Neuronal stem cell (in vitro differentiated cells): ENCODE results near the gene RRBP1.

Source experiments
- DNase-seq: peaks from one replicate; pipeline ENCODE4 v3.0.0-alpha.2; 2013; ENCODE audit warnings: low spot score
- H2AFZ ChIP-seq: one replicate; pipeline ENCODE4 v1.6.1; 2013; ENCODE audit warnings: mild to moderate bottlenecking, low read length, inconsistent platforms
- H2AK5ac ChIP-seq: 2 replicates; pipeline ENCODE4 v1.6.1; 2013; ENCODE audit warnings: low read depth, mild to moderate bottlenecking, inconsistent platforms, low read length, moderate library complexity, mixed read lengths
- H2BK120ac ChIP-seq: 2 replicates; pipeline ENCODE4 v1.6.1; 2013; ENCODE audit warnings: low read depth, mild to moderate bottlenecking, inconsistent platforms, low read length, moderate library complexity, mixed read lengths
- H2BK12ac ChIP-seq: one replicate; pipeline ENCODE4 v1.6.1; 2013; ENCODE audit warnings: low read length, inconsistent platforms
- H2BK15ac ChIP-seq: 2 replicates; pipeline ENCODE4 v1.6.1; 2013; ENCODE audit warnings: mild to moderate bottlenecking, low read length, inconsistent platforms, mixed read lengths
- H2BK5ac ChIP-seq: one replicate; pipeline ENCODE4 v1.6.1; 2013; ENCODE audit warnings: inconsistent platforms, mild to moderate bottlenecking, low read length, moderate library complexity
- H3K14ac ChIP-seq: one replicate; pipeline ENCODE4 v1.6.1; 2013; ENCODE audit warnings: low read length, inconsistent platforms
- H3K18ac ChIP-seq: 2 replicates; pipeline ENCODE4 v1.6.1; 2013; ENCODE audit warnings: low read length, inconsistent platforms
- H3K23ac ChIP-seq: 2 replicates; pipeline ENCODE4 v1.6.1; 2013; ENCODE audit warnings: low read depth, mild to moderate bottlenecking, mixed read lengths, low read length, inconsistent platforms; ENCODE audit not compliant: poor library complexity
- H3K27ac ChIP-seq: replicated peaks from 3 replicates; pipeline ENCODE4 v1.5.1; 2013; ENCODE audit warnings: low read length, inconsistent platforms
- H3K27me3 ChIP-seq, 3 experiments: 2 replicates each; pipeline ENCODE4 v1.6.1; 2013; ENCODE audit warnings: low read length in 3 of 3, mild to moderate bottlenecking in 2 of 3, inconsistent platforms in 1 of 3, low read depth in 1 of 3, mixed read lengths in 1 of 3, moderate library complexity in 1 of 3; ENCODE audit not compliant: control insufficient read depth in 3 of 3, insufficient read depth in 3 of 3
- H3K36me3 ChIP-seq, 2 donors: replicated peaks in 1 of 2; 2 replicates each; pipeline ENCODE4 v1.6.1; 2013; ENCODE audit warnings: low read length in 2 of 2; ENCODE audit not compliant: control insufficient read depth in 2 of 2, insufficient read depth in 2 of 2
- H3K4ac ChIP-seq: 2 replicates; pipeline ENCODE4 v1.6.1; 2013; ENCODE audit warnings: inconsistent platforms, mild to moderate bottlenecking, low read length, moderate library complexity
- H3K4me1 ChIP-seq, 2 donors: 1 replicate in 1 of 2; 2 replicates in 1 of 2; pipeline ENCODE4 v1.6.1; 2013; ENCODE audit warnings: low read length in 2 of 2, low read depth in 1 of 2; ENCODE audit not compliant: control insufficient read depth in 2 of 2, insufficient read depth in 1 of 2
- H3K4me2 ChIP-seq: one replicate; pipeline ENCODE4 v1.6.1; 2013; ENCODE audit warnings: mild to moderate bottlenecking, low read length, inconsistent platforms; ENCODE audit not compliant: insufficient read depth, poor library complexity, severe bottlenecking
- H3K4me3 ChIP-seq, 2 donors: 2 replicates each; pipeline ENCODE4 v1.5.1; 2013; ENCODE audit warnings: low read length in 2 of 2, mild to moderate bottlenecking in 2 of 2, inconsistent platforms in 1 of 2, moderate library complexity in 1 of 2
- H3K79me1 ChIP-seq: one replicate; pipeline ENCODE4 v1.6.1; 2013; ENCODE audit warnings: low read depth, mild to moderate bottlenecking, inconsistent platforms, low read length, moderate library complexity
- H3K9ac ChIP-seq: one replicate; pipeline ENCODE4 v1.6.1; 2013; ENCODE audit warnings: mild to moderate bottlenecking, low read depth, low read length, inconsistent platforms; ENCODE audit not compliant: poor library complexity
- H3K9me3 ChIP-seq, 2 donors: replicated peaks in 1 of 2; 2 replicates each; pipeline versions ENCODE3 to v1.6.1; 2013; ENCODE audit warnings: low read length in 2 of 2, mild to moderate bottlenecking in 2 of 2, inconsistent platforms in 1 of 2, low read depth in 1 of 2, mixed read lengths in 1 of 2, moderate library complexity in 1 of 2; ENCODE audit not compliant: control insufficient read depth in 2 of 2, insufficient read depth in 1 of 2
- H4K8ac ChIP-seq: one replicate; pipeline ENCODE4 v1.6.1; 2013; ENCODE audit warnings: low read depth, mild to moderate bottlenecking, inconsistent platforms, low read length, moderate library complexity
- H4K91ac ChIP-seq: one replicate; pipeline ENCODE4 v1.6.1; 2013; ENCODE audit warnings: low read length, low read depth, mild to moderate bottlenecking, inconsistent platforms; ENCODE audit not compliant: poor library complexity
- WGBS, 2 donors: extraction: QIAGEN DNeasy Blood & Tissue Kit; methylation state at CpG; one replicate each; pipeline ENCODE4 v1.1.7; 2013; ENCODE audit warnings: missing lambda C conversion rate in 2 of 2, mixed read lengths in 1 of 2; ENCODE audit not compliant: insufficient read length in 2 of 2, insufficient replicate concordance in 1 of 2; ENCODE audit errors: extremely low coverage in 2 of 2; 5-methylcytosine and 5-hydroxymethylcytosine counted together

RRBP1 gene

GRCh38 chr20:17620371-17621228 is 61.4 kb downstream of the RRBP1 start:
- DNase-seq, result no peak
- Histone ChIP-seq H3K18ac (no peak overlapping the region), H3K36me3 (peaks cover 25 to 37% of the 10 kb centered on the region in 2 donors)

GRCh38 chr20:17619351-17620093 is 62.5 kb downstream of the RRBP1 start:
- Histone ChIP-seq H3K14ac (no peak overlapping the region), H2AK5ac (no peak overlapping the region), H2BK12ac (no peak overlapping the region), H4K91ac (no peak overlapping the region), H2AFZ (no peak overlapping the region), H3K9me3 (no peaks in the 10 kb centered on the region), H3K4me1 (no peaks in the 10 kb centered on the region), H3K36me3 (peaks cover 25 to 27% of the 10 kb centered on the region in 2 donors), H3K27me3 (no peaks in the 10 kb centered on the region), H3K4me3 (no peak overlapping the region), H2BK5ac (no peak overlapping the region), H3K18ac (no peak overlapping the region), H2BK15ac (no peak overlapping the region), H4K8ac (no peak overlapping the region), H3K4ac (no peak overlapping the region), H2BK120ac (no peak overlapping the region), H3K4me2 (no peak overlapping the region), H3K27ac (no peak overlapping the region), H3K9ac (no peak overlapping the region), H3K79me1 (no peaks in the 10 kb centered on the region), H3K23ac (peak overlapping the region; percentile 44)
- no CpG with 5 or more reads among the region's 29 CpGs for WGBS, 2 donors
- no peak for DNase-seq

More at GRCh38 chr20:17620371-17621228, 61.4 kb downstream of the RRBP1 start:
- no peaks in the 10 kb centered on the region for H3K4me1 ChIP-seq
- H3K9ac ChIP-seq, result no peak overlapping the region
- no peak overlapping the region for H4K91ac ChIP-seq
- H3K27me3 ChIP-seq, result no peaks in the 10 kb centered on the region
- H3K23ac ChIP-seq, result no peak overlapping the region
- no peak overlapping the region for H3K4ac ChIP-seq
- no peaks in the 10 kb centered on the region for H3K79me1 ChIP-seq
- no peak overlapping the region for H4K8ac ChIP-seq
- H3K9me3 ChIP-seq, result no peaks in the 10 kb centered on the region
- no peak overlapping the region for H2AFZ ChIP-seq
- H3K4me2 ChIP-seq, result no peak overlapping the region
- no peak overlapping the region for H2BK15ac ChIP-seq
- no peak overlapping the region for H2AK5ac ChIP-seq
- WGBS, 2 donors, result no CpG with 5 or more reads among the region's 33 CpGs
- peak overlapping the region in 1 of 2 donors; percentile 1 for H3K4me3 ChIP-seq
- H2BK5ac ChIP-seq, result no peak overlapping the region
- no peak overlapping the region for H3K14ac ChIP-seq
- no peak overlapping the region for H2BK12ac ChIP-seq
- H2BK120ac ChIP-seq, result no peak overlapping the region
- no peak overlapping the region for H3K27ac ChIP-seq

- H3K9ac ChIP-seq, result no peak overlapping the region
- no CpG with 5 or more reads among the region's 10 CpGs for WGBS, 2 donors
- H2BK15ac ChIP-seq, result no peak overlapping the region
- no peak for DNase-seq
- no peaks in the 10 kb centered on the region for H3K79me1 ChIP-seq
- peaks cover 20% of the 10 kb centered on the region in 2 donors for H3K36me3 ChIP-seq
- no peak overlapping the region for H3K4me3 ChIP-seq
- H2BK12ac ChIP-seq, result no peak overlapping the region
- no peak overlapping the region for H4K8ac ChIP-seq
- H4K91ac ChIP-seq, result no peak overlapping the region
- H2AK5ac ChIP-seq, result no peak overlapping the region
- H3K4me2 ChIP-seq, result no peak overlapping the region
- H3K23ac ChIP-seq, result no peak overlapping the region
- no peak overlapping the region for H3K14ac ChIP-seq
- no peak overlapping the region for H3K4ac ChIP-seq
- H2AFZ ChIP-seq, result no peak overlapping the region
- H2BK5ac ChIP-seq, result no peak overlapping the region
- no peak overlapping the region for H3K27ac ChIP-seq
- H3K4me1 ChIP-seq, result no peaks in the 10 kb centered on the region
- H2BK120ac ChIP-seq, result no peak overlapping the region
- H3K9me3 ChIP-seq, result no peaks in the 10 kb centered on the region
- H3K27me3 ChIP-seq, result no peaks in the 10 kb centered on the region
- H3K18ac ChIP-seq, result no peak overlapping the region
Observed at GRCh38 chr20:17618673-17619013, 63.4 kb downstream of the RRBP1 start.
